ENCODE measurements around the gene TMEM170A.

The TMEM170A gene

DNA sequence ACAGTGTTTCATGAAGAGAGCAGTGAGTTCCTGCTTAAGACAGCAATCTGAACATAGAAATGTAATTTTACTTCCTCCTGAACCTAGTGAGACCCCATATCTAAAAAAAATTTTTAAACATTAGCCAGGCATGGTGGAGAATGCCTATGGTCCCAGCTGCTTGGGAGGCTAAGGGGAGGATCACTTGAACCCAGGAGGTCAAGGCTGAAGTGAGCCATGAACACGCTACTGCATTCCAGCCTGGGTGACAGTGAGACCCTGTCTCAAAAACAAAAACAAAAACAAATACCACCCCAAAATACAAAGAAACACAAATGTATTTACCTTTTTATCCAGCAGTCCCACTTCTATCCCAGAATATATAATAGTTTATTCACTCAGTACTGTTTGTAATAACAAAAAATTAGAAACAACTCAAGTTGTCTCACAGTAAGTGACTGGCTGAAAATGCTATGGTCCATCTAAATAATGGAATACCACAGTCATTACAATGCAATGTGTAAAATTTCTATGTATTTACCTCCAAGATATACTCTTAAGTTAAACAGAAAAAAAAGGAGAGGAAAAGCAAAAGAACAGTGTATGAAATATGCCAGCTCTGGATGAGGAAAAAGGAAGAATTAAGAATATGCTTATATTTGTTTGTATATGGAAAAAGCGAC lies 47.5 kb downstream of the TMEM170A start:
- H3K36me3 ChIP-seq (ENCODE audit: insufficient read depth, low read length), result peaks cover 18% of the 10 kb centered on the region
- TF ChIP-seq EZH2 (IDR thresholded peaks at IDR 0.05; ENCODE audit: borderline replicate concordance, low read depth, low read length, severe bottlenecking), result no peak
- TF ChIP-seq, protein P1, sequence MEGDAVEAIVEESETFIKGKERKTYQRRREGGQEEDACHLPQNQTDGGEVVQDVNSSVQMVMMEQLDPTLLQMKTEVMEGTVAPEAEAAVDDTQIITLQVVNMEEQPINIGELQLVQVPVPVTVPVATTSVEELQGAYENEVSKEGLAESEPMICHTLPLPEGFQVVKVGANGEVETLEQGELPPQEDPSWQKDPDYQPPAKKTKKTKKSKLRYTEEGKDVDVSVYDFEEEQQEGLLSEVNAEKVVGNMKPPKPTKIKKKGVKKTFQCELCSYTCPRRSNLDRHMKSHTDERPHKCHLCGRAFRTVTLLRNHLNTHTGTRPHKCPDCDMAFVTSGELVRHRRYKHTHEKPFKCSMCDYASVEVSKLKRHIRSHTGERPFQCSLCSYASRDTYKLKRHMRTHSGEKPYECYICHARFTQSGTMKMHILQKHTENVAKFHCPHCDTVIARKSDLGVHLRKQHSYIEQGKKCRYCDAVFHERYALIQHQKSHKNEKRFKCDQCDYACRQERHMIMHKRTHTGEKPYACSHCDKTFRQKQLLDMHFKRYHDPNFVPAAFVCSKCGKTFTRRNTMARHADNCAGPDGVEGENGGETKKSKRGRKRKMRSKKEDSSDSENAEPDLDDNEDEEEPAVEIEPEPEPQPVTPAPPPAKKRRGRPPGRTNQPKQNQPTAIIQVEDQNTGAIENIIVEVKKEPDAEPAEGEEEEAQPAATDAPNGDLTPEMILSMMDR (IDR thresholded peaks at IDR 0.05; ENCODE audit: borderline replicate concordance, extremely low read depth, low read length, poor library complexity, severe bottlenecking), result no peak

DNA sequence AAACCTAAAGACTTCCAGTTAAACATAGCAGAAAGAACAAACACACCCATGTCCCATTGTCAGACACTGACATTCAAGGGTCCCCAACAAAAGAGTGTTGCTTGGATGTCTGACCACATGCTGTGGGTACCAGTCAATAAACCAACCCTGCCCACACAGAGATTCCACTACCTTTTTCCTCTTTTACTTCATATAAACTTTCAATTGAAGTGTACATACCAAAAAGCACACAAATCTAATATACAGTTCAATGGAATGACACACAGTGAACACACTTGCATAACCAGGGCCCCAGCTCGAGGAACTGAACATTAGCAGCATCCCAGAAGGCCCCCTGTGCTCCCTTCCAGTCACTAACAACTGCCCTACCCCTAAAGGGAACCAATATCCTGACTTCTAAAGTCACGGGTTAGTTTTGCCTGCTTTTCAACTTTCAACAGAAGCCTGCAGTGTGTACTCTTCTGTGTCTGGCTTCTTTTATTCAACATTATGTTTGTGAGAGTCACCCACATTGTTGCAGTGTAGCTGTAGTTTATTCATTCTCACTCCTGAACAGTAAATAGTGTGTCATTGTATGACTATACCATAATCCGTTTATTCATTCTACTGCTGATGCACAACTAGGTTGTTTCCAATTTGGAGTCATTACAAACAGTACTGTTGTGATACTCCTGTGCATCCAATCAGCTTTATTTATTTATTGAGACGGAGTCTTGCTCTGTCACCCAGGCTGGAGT lies 49.2 kb downstream of the TMEM170A start:
- no peak overlapping the region for H2AFZ ChIP-seq (ENCODE audit: low read depth, low read length)
- DNase-seq (no peak), ATAC-seq (ENCODE audit: insufficient read depth, low read depth) (no peak)
- no peaks in the 10 kb centered on the region for H3K9me3 ChIP-seq (ENCODE audit: insufficient read depth, low read length, severe bottlenecking)
- H3K4me2 ChIP-seq (ENCODE audit: insufficient read depth, low read length), result no peak overlapping the region
- TF ChIP-seq, protein P1 (IDR thresholded peaks at IDR 0.05; ENCODE audit: borderline replicate concordance, extremely low read depth, low read length, poor library complexity, severe bottlenecking), result no peak
- no peak for TF ChIP-seq EZH2 (IDR thresholded peaks at IDR 0.05; ENCODE audit: borderline replicate concordance, low read depth, low read length, severe bottlenecking)
- no peak overlapping the region for H3K9ac ChIP-seq (ENCODE audit: low read depth, low read length)
- H3K4me1 ChIP-seq (ENCODE audit: insufficient read depth, low read length), result no peaks in the 10 kb centered on the region
- no peaks in the 10 kb centered on the region for H3K27me3 ChIP-seq (ENCODE audit: insufficient read depth, low read length, poor library complexity)
- peaks cover 7% of the 10 kb centered on the region; the same call in 1 of the 2 replicates for H4K20me1 ChIP-seq (ENCODE audit: insufficient read depth, low read length)
- no peak overlapping the region for H3K27ac ChIP-seq (ENCODE audit: low read length)
- no peak overlapping the region for H3K4me3 ChIP-seq (ENCODE audit: low read depth in 1 of 2, low read length in 2 of 2)
- H3K79me2 ChIP-seq (ENCODE audit: insufficient read depth, low read length), result peaks cover 60% of the 10 kb centered on the region
- H3K36me3 ChIP-seq (ENCODE audit: insufficient read depth, low read length), result peaks cover 29% of the 10 kb centered on the region

More for the DNA sequence above, 47.5 kb downstream of the TMEM170A start:
- Histone ChIP-seq H3K4me2 (ENCODE audit: insufficient read depth, low read length) (no peak overlapping the region), H3K9me3 (ENCODE audit: insufficient read depth, low read length, severe bottlenecking) (no peaks in the 10 kb centered on the region), H3K4me3 (ENCODE audit: low read depth in 1 of 2, low read length in 2 of 2) (no peak overlapping the region), H2AFZ (ENCODE audit: low read depth, low read length) (no peak overlapping the region), H4K20me1 (ENCODE audit: insufficient read depth, low read length) (peaks cover 7% of the 10 kb centered on the region; the same call in 1 of the 2 replicates), H3K27ac (ENCODE audit: low read length) (no peak overlapping the region), H3K4me1 (ENCODE audit: insufficient read depth, low read length) (peaks cover 13% of the 10 kb centered on the region), H3K27me3 (ENCODE audit: insufficient read depth, low read length, poor library complexity) (no peaks in the 10 kb centered on the region), H3K9ac (ENCODE audit: low read depth, low read length) (no peak overlapping the region), H3K79me2 (ENCODE audit: insufficient read depth, low read length) (peaks cover 76% of the 10 kb centered on the region)
- DNase-seq (no peak), ATAC-seq (ENCODE audit: insufficient read depth, low read depth) (no peak)

DNA sequence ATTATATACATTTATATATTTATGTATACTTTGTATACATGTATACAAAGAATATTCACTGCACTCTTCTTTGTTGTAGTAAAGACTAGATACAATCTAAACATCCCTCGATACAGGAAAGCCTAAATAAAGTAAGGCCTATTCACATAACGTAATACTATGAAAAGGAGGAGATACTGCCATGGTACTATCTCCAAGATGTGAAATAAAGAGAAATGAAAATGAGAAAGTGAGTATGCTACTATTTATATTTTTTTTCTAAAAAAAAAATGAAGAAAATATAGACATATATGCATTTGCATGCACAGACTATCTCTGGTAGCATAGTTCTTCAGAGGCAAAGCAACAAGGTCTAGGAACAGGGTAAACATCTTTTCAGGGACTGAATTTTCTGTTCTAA lies 50.5 kb downstream of the TMEM170A start:
- Histone ChIP-seq H3K36me3 (ENCODE audit: insufficient read depth, low read length) (peaks cover 41% of the 10 kb centered on the region), H3K79me2 (ENCODE audit: insufficient read depth, low read length) (peaks cover 46% of the 10 kb centered on the region), H3K9ac (ENCODE audit: low read depth, low read length) (no peak overlapping the region), H3K4me1 (ENCODE audit: insufficient read depth, low read length) (no peaks in the 10 kb centered on the region), H3K4me2 (ENCODE audit: insufficient read depth, low read length) (no peak overlapping the region), H4K20me1 (ENCODE audit: insufficient read depth, low read length) (peaks cover 3% of the 10 kb centered on the region; the same call in 1 of the 2 replicates), H3K9me3 (ENCODE audit: insufficient read depth, low read length, severe bottlenecking) (no peaks in the 10 kb centered on the region), H3K4me3 (ENCODE audit: low read depth in 1 of 2, low read length in 2 of 2) (no peak overlapping the region), H3K27ac (ENCODE audit: low read length) (no peak overlapping the region), H2AFZ (ENCODE audit: low read depth, low read length) (no peak overlapping the region), H3K27me3 (ENCODE audit: insufficient read depth, low read length, poor library complexity) (no peaks in the 10 kb centered on the region)
- DNase-seq (no peak), ATAC-seq (ENCODE audit: insufficient read depth, low read depth) (no peak)
- no peak for TF ChIP-seq EZH2 (IDR thresholded peaks at IDR 0.05; ENCODE audit: borderline replicate concordance, low read depth, low read length, severe bottlenecking)
- TF ChIP-seq, protein P1 (IDR thresholded peaks at IDR 0.05; ENCODE audit: borderline replicate concordance, extremely low read depth, low read length, poor library complexity, severe bottlenecking), result no peak
